Cortex of kidney (tissue), 1 donor: ENCODE measurements around the gene ANO7.

Source experiments
- DNase-seq: peaks from one replicate; lab custom pipeline; 2025; lab: John Stamatoyannopoulos, UW

Gene ANO7

GRCh38 chr2:241208058-241208457 lies 19.6 kb downstream of the ANO7 start:
- DNase-seq = no peak

- DNase-seq = no peak
Observed at GRCh38 chr2:241209271-241209670, 20.8 kb downstream of the ANO7 start.

- DNase-seq = no peak
Observed at GRCh38 chr2:241211276-241211675, 22.8 kb downstream of the ANO7 start.

GRCh38 chr2:241213041-241213440 lies 24.6 kb downstream of the ANO7 start:
- DNase-seq = no peak

GRCh38 chr2:241213567-241213966 lies 25.1 kb downstream of the ANO7 start:
- DNase-seq = no peak

DNA sequence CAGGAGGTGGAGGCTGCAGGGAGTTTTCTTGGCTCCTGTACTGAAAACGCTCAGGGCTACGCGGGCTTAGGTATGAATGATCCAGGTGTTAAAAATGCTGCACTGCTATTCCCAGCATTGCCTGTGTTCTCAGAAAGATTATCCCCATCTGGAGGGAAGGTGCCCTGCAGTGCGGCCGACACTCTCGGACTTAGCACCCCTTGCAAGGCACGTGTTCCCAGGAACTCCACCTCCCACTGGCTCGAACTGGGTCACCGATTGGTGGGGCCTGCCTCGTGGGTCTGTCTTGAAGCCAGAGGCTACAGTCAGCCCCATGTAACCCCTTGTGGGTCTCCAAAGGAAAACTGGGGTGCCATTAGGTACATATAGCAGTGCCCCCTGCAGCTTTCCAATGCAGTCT lies 25.7 kb downstream of the ANO7 start:
- no peak for DNase-seq

DNA sequence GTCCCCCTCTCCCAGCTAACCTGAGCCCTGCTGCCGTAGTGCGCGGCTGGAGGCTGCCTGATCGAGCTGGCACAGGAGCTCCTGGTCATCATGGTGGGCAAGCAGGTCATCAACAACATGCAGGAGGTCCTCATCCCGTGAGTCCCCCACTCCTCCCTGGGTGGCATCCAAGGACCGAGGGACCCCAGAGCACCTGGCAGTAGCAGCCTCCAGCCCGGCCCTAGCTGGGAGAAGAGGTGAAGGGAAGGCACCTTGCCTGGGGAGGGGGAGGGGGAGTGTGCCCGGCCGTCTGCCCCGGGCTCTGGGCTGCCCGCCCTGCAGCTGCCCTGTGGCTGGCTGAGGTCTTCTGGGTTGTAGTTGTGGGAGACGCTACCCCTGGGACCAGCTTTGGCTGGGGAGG lies 26.3 kb downstream of the ANO7 start:
- no peak for DNase-seq

DNA sequence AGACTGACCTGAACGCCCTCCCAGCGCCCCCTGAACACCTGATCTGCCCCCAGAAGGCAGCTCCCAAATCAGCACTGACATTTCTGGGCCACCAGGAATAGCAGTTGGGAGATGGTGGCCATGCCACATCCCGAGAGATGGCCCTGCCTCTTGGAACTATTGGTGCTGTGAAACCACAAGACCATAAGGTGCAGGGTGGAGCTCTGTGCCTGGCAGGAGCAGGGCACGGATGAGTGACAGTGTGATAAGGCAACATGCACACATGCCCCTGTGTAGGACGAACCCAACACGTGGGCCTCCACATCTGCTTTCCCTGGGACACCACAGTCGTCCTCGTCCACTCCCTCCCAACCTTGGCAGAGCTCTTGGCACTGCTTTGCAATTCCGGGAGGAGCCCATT lies 26.9 kb downstream of the ANO7 start:
- DNase-seq = no peak

GRCh38 chr2:241216211-241216761 lies 27.8 kb downstream of the ANO7 start:
- DNase-seq = no peak

DNA sequence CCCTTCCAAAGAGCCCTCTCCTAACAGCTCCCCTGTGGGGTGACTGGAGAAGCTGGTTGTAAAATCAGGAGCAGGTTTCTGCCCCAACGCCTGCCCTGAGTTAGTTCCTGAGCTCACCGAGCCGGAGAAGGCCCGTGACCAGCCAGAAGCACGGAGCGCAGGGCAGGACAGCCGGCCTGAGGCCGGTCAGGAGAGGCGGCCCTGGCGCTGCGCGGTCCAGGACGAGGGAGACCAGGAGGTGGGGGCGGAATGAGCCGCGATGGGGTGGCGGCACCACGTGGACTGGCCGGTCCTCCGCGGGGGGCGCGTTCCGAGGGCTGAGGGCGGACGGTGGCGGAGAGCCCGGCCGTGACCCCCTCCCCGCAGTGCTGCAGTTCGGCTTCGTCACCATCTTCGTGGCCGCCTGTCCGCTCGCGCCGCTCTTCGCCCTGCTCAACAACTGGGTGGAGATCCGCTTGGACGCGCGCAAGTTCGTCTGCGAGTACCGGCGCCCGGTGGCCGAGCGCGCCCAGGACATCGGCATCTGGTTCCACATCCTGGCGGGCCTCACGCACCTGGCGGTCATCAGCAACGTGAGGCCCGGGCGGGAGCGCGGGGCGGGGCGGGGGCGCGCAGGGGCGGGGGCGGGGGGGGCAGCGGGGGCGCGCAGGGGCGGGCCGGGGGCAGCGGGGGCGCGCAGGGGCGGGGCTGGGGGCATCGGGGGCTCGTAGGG lies 29.0 kb downstream of the ANO7 start:
- no peak for DNase-seq

GRCh38 chr2:241218131-241219029 lies 29.9 kb downstream of the ANO7 start:
- DNase-seq = no peak

- DNase-seq = no peak
Observed at GRCh38 chr2:241219030-241219382, 30.5 kb downstream of the ANO7 start.

DNA sequence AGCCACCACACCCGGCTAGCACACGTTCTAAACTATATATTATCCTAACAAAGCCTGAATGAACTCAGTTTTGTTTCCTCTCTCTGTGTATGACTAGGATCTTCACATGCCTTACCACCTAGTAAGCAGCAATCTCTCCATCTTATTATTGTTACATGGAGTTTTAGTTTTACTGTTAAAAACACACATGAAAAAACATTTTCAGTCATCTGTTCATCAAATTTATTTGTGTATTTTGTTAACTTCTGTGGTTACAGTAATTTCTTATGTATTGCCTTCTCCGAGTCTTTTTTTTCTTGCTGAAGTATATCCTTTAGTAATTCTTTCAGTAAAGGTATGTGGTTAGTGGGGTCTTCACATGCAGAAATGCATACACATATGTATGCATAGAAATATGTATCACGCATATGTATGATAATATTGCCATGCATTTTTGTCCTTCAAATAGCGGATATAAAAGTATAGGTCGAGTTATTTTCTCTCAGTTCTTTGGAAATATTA lies 31.4 kb downstream of the ANO7 start:
- DNase-seq = no peak

GRCh38 chr2:241223211-241224017 lies 34.9 kb downstream of the ANO7 start:
- no peak for DNase-seq

- no peak for DNase-seq
Observed at GRCh38 chr2:241224018-241224850, 35.8 kb downstream of the ANO7 start.

DNA sequence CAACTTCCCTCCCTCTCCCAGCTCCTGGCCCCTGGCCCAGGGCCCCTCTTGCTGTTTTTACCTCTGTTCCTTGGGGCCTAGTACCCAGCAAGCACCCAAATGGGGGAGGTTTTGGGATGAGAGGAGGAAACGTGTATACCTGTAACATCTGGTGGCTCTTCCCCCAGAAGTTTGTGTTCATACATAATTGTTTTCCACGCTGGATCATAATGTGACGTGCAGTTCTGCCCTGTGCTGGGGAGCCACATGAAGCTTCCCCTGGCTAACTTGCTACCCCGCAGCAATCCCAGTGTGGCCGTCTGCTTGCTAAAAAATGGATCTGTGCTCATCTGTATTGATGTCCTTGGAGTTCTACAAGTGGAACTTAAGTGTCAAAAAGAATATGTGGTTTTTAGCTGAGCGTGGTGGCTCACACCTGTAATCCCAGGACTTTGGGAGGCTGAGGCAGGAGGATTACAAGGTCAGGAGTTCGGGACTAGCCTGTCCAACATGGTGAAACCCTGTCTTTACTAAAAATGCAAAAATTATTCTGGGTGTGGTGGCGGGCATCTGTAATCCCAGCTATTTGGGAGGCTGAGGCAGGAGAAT lies 36.5 kb downstream of the ANO7 start:
- DNase-seq = no peak

- no peak for DNase-seq
Observed at GRCh38 chr2:241225545-241225944, 37.1 kb downstream of the ANO7 start.

GRCh38 chr2:241225983-241226382 lies 37.5 kb downstream of the ANO7 start:
- DNase-seq = no peak

DNA sequence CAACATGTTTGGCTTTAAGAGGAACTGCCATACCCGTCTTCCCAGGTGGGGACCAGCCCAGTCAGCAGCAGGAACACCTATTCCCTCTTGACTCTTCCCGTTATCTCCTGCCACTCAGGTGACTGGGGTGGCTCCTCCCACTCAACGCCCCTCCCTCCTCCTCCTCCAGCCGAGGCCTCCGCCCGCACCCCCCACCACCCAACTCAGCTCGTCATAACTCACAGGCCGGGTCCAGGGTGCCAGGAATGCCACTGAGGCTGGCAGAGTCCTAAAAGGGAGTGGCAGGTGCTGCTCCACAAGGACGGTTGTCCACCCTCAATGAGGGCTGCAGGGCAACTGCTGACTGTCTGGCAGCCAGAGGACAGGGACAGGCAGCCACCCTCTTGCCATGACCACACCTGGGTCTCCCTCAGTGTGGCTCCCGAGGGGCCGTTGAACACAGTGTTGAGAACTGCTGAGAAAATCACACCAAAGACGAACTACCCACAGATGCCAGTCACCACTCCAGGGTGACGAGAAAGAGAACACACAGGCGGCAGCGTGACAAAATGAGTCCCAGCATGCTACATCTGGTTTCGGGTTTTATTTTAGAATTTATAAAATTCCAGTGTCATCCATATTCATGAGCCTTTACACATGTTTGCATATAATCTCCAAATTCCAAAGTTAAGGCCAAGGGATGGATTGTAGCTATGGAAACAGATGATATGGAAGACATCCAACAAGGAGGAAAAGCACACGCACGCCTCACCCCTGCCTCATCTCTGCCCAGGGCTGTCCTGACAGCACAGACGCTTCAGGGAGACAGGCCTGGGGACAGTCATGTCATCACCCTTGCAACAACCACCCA lies 38.5 kb downstream of the ANO7 start:
- DNase-seq = no peak

DNA sequence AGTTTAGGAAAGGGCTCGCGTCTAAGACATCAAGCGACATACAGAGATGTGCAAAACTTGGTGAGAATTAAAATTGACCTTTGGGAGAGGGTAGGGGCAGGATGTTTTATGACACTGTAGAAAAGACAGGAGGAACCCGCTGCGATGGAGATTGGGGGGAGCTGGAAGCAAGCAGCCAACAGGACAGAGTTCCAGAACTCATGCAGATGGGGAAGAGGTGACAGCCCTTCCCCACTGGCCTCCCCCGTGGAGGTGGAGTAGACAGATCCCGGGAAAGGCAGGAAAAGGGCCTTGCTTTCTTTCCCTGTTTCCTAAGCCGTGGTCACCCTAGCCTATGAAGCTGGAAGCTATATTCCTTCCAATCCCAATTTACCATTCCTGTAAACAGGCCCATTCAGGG lies 39.1 kb downstream of the ANO7 start:
- DNase-seq = no peak
